Tibial nerve (tissue), 4 donors: ENCODE data around the gene CARS2.

Experiments
- EP300 ChIP-seq, 2 donors: sonication (generic); formaldehyde crosslinking; IDR thresholded peaks; one replicate each; pipeline ENCODE4 v1.6.1; 2017; ENCODE audit warnings: antibody characterized with exemption in 2 of 2, mild to moderate bottlenecking in 1 of 2
- POLR2A ChIP-seq, 2 donors: fragments of 450-650 bp; IDR thresholded peaks; one replicate each; pipeline ENCODE4 v1.6.1; 2017; ENCODE audit warnings: antibody characterized with exemption in 2 of 2, mild to moderate bottlenecking in 2 of 2, moderate library complexity in 2 of 2
- TF ChIP-seq, protein P1 (sequence below), 5 experiments: fragments of 200-600 bp in 3 of 5; fragments of 450-650 bp in 2 of 5; sonication (generic) in 3 of 5; IDR thresholded peaks; one replicate each; pipeline ENCODE4 v1.5.1; 2016 to 2019; ENCODE audit warnings: antibody characterized with exemption in 5 of 5, mild to moderate bottlenecking in 3 of 5, moderate library complexity in 2 of 5

DNA sequence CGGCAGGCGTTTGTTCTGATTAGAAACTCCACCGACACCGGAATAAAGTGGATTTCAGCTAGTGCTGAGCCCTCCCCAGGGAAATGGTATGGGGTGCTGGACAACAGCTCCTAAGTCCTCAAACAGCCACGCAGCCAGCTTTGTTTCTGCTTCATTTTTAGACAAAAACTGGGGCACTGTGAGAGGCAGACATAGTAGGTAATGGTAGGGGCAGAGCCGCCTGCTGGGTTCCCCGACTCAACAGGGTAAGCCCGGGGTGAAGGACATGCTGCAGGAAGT lies 39.7 kb downstream of the CARS2 start:
- TF ChIP-seq, protein P1, sequence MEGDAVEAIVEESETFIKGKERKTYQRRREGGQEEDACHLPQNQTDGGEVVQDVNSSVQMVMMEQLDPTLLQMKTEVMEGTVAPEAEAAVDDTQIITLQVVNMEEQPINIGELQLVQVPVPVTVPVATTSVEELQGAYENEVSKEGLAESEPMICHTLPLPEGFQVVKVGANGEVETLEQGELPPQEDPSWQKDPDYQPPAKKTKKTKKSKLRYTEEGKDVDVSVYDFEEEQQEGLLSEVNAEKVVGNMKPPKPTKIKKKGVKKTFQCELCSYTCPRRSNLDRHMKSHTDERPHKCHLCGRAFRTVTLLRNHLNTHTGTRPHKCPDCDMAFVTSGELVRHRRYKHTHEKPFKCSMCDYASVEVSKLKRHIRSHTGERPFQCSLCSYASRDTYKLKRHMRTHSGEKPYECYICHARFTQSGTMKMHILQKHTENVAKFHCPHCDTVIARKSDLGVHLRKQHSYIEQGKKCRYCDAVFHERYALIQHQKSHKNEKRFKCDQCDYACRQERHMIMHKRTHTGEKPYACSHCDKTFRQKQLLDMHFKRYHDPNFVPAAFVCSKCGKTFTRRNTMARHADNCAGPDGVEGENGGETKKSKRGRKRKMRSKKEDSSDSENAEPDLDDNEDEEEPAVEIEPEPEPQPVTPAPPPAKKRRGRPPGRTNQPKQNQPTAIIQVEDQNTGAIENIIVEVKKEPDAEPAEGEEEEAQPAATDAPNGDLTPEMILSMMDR (IDR thresholded peaks at IDR 0.05): no peak
- TF ChIP-seq EP300 (IDR thresholded peaks at IDR 0.05): no peak
- no peak for TF ChIP-seq POLR2A (IDR thresholded peaks at IDR 0.05)
